ENCODE measurements around the gene SPIRE1. TPM values are rescaled to one million over a fixed set of nuclear protein-coding genes. Genes with fewer than 3 reads are reported as not detected.

Gene SPIRE1
- total RNA-seq, 2 donors from 2014 or later = 14.2 to 17.2 TPM

- Histone ChIP-seq H3K27ac (ENCODE audit: low read depth, low read length) (no peak overlapping the region), H3K27me3 (ENCODE audit: control insufficient read depth, insufficient read depth, low read length, poor library complexity, severe bottlenecking) (no peaks in the 10 kb centered on the region), H3K9me3 (ENCODE audit: control insufficient read depth, low read length) (no peaks in the 10 kb centered on the region), H3K4me3 (ENCODE audit: low read length) (no peak overlapping the region), H3K36me3 (ENCODE audit: control insufficient read depth, insufficient read depth, low read length) (peaks cover 22% of the 10 kb centered on the region), H3K4me1 (ENCODE audit: control insufficient read depth, insufficient read depth, low read length) (no peaks in the 10 kb centered on the region), H3K9ac (ENCODE audit: extremely low read depth, low read length, poor library complexity, severe bottlenecking) (no peak overlapping the region)
- Mint-ChIP-seq H3K27me3 (ENCODE audit: insufficient read depth) (no peaks in the 10 kb centered on the region), H3K4me3 (no peak overlapping the region), H3K9me3 (no peaks in the 10 kb centered on the region), H3K4me1 (no peaks in the 10 kb centered on the region), H3K36me3 (ENCODE audit: low read depth) (peaks cover 29% of the 10 kb centered on the region), H3K27ac (no peak overlapping the region)
- 48 to 67% methylated on average over 3 to 4 of the region's 4 CpGs for WGBS, 2 experiments (ENCODE audit: insufficient coverage in 1 of 2, insufficient read length in 1 of 2)
- no peak for TF ChIP-seq CTCF (conservative IDR thresholded peaks at IDR 0.05)
- no peak for DNase-seq
Measured at GRCh38 chr18:12451428-12451827, 206.5 kb downstream of the SPIRE1 start.

- 92 to 93% methylated on average over 25 to 27 of the region's 27 CpGs for WGBS, 2 experiments (ENCODE audit: insufficient coverage in 1 of 2, insufficient read length in 1 of 2)
Measured at GRCh38 chr18:12449051-12449785, 208.7 kb downstream of the SPIRE1 start.

GRCh38 chr18:12445554-12445953 lies 212.4 kb downstream of the SPIRE1 start:
- no peaks in the 10 kb centered on the region for H3K4me1 Mint-ChIP-seq
- Histone ChIP-seq H3K9ac (ENCODE audit: extremely low read depth, low read length, poor library complexity, severe bottlenecking) (no peak overlapping the region), H3K9me3 (ENCODE audit: control insufficient read depth, low read length) (peaks cover 11% of the 10 kb centered on the region), H3K4me3 (ENCODE audit: low read length) (no peak overlapping the region), H3K36me3 (ENCODE audit: control insufficient read depth, insufficient read depth, low read length) (peaks cover 13% of the 10 kb centered on the region), H3K27ac (ENCODE audit: low read depth, low read length) (no peak overlapping the region), H3K4me1 (ENCODE audit: control insufficient read depth, insufficient read depth, low read length) (no peaks in the 10 kb centered on the region), H3K27me3 (ENCODE audit: control insufficient read depth, insufficient read depth, low read length, poor library complexity, severe bottlenecking) (no peaks in the 10 kb centered on the region)
- no peak overlapping the region for H3K4me3 Mint-ChIP-seq
- H3K9me3 Mint-ChIP-seq = peaks cover 20% of the 10 kb centered on the region
- no peak overlapping the region for H3K27ac Mint-ChIP-seq
- DNase-seq = no peak
- TF ChIP-seq CTCF (conservative IDR thresholded peaks at IDR 0.05) = no peak
- no peaks in the 10 kb centered on the region for H3K27me3 Mint-ChIP-seq (ENCODE audit: insufficient read depth)
- peaks cover 38% of the 10 kb centered on the region for H3K36me3 Mint-ChIP-seq (ENCODE audit: low read depth)
- 90 to 100% methylated on average over 4 of the region's 4 CpGs for WGBS, 2 experiments (ENCODE audit: insufficient coverage in 1 of 2, insufficient read length in 1 of 2)

More at GRCh38 chr18:12449051-12449785, 208.7 kb downstream of the SPIRE1 start:
- Histone ChIP-seq H3K27ac (ENCODE audit: low read depth, low read length) (peak overlapping the region; percentile 36), H3K27me3 (ENCODE audit: control insufficient read depth, insufficient read depth, low read length, poor library complexity, severe bottlenecking) (no peaks in the 10 kb centered on the region), H3K9me3 (ENCODE audit: control insufficient read depth, low read length) (peaks cover 2% of the 10 kb centered on the region), H3K4me1 (ENCODE audit: control insufficient read depth, insufficient read depth, low read length) (no peaks in the 10 kb centered on the region), H3K9ac (ENCODE audit: extremely low read depth, low read length, poor library complexity, severe bottlenecking) (no peak overlapping the region), H3K36me3 (ENCODE audit: control insufficient read depth, insufficient read depth, low read length) (peaks cover 21% of the 10 kb centered on the region), H3K4me3 (ENCODE audit: low read length) (no peak overlapping the region)
- Mint-ChIP-seq H3K27ac (no peak overlapping the region), H3K4me3 (no peak overlapping the region), H3K9me3 (peaks cover 7% of the 10 kb centered on the region), H3K36me3 (ENCODE audit: low read depth) (peaks cover 39% of the 10 kb centered on the region), H3K4me1 (no peaks in the 10 kb centered on the region), H3K27me3 (ENCODE audit: insufficient read depth) (no peaks in the 10 kb centered on the region)
- no peak for TF ChIP-seq CTCF (conservative IDR thresholded peaks at IDR 0.05)
- no peak for DNase-seq

Measured in endodermal cell (in vitro differentiated cells).